Activated T-cell treated with anti-CD3 and anti-CD28 coated beads, Interleukin-2, amount 50 U/mL, for 24 hours (primary cell): ENCODE results near the gene OXCT2.

Source experiments
- DNase-seq: peaks from one replicate; pipeline ENCODE4 v3.0.0-alpha.2; 2020
- H3K27ac Mint-ChIP-seq: 2 replicates; pipeline ENCODE4 v1.8.0; 2020; ENCODE audit warnings: mild to moderate bottlenecking, mixed read lengths
- H3K27me3 Mint-ChIP-seq: 2 replicates; pipeline ENCODE4 v1.8.0; 2020; ENCODE audit warnings: mixed read lengths
- H3K36me3 Mint-ChIP-seq: 2 replicates; pipeline ENCODE4 v1.8.0; 2020; ENCODE audit warnings: low read depth, mixed read lengths
- H3K4me1 Mint-ChIP-seq: 2 replicates; pipeline ENCODE4 v1.8.0; 2020; ENCODE audit warnings: low read depth, mixed read lengths
- H3K4me3 Mint-ChIP-seq: 2 replicates; pipeline ENCODE4 v1.8.0; 2020; ENCODE audit warnings: mild to moderate bottlenecking, moderate library complexity, mixed read lengths
- H3K9me3 Mint-ChIP-seq: 2 replicates; pipeline ENCODE4 v1.8.0; 2020; ENCODE audit warnings: mixed read lengths

Gene OXCT2

GRCh38 chr1:39745016-39745670 lies 26.0 kb downstream of the OXCT2 start:
- H3K4me3 Mint-ChIP-seq: no peak overlapping the region
- DNase-seq: no peak
- no peak overlapping the region for H3K27ac Mint-ChIP-seq
- H3K9me3 Mint-ChIP-seq: no peaks in the 10 kb centered on the region
- peaks cover 19% of the 10 kb centered on the region for H3K4me1 Mint-ChIP-seq
- peaks cover 94% of the 10 kb centered on the region for H3K36me3 Mint-ChIP-seq
- no peaks in the 10 kb centered on the region for H3K27me3 Mint-ChIP-seq

DNA sequence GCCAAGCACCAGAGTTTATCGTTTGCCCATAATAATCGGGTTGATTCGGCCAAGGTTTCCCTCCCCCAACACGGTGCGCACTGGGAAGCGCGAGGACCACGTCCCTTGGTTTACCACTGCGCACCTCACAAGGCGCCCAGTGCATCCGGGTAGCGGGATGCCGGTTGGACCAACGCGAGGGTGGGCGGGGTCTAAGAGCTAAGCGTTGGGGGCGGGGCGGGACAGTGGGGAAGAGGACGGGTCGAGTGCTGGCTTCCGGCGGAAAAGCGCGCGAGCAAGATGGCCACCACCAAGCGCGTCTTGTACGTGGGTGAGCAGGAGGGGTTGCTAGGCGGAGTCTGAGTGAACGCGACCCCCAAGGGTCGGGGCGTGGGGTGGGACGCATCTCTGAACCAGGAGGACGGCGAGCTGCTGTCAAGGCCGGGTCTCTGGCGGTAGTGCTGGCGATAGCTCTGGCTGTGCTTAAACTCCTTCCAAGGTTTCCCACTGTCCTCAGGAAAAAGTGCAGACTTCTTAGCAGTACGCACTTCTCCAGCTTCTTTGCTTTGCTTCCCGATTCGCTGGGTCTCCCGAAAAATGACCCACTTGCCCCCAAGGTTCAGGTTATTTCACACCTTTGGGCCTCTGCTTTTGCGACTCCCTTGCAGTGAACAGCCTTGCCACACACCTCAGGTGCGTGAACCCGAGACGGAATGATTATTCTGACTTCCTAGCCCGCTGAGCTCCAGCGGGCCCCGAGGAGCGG lies 32.4 kb downstream of the OXCT2 start, which contains the start of gene PPIE:
Gene PPIE, plus strand, starts transcription at position 261 of the 745 bp plus-strand sequence. Its CDS starts 19 bp downstream, at position 280.
- Mint-ChIP-seq H3K36me3 (peaks cover 49% of the 10 kb centered on the region), H3K4me3 (peak within 1 kb of the TSS; percentile 97), H3K27ac (peak within 1 kb of the TSS; percentile 95), H3K4me1 (peaks cover 38% of the 10 kb centered on the region), H3K27me3 (peaks cover 19% of the 10 kb centered on the region), H3K9me3 (no peaks in the 10 kb centered on the region)
- DNase-seq: peak; percentile 97

DNA sequence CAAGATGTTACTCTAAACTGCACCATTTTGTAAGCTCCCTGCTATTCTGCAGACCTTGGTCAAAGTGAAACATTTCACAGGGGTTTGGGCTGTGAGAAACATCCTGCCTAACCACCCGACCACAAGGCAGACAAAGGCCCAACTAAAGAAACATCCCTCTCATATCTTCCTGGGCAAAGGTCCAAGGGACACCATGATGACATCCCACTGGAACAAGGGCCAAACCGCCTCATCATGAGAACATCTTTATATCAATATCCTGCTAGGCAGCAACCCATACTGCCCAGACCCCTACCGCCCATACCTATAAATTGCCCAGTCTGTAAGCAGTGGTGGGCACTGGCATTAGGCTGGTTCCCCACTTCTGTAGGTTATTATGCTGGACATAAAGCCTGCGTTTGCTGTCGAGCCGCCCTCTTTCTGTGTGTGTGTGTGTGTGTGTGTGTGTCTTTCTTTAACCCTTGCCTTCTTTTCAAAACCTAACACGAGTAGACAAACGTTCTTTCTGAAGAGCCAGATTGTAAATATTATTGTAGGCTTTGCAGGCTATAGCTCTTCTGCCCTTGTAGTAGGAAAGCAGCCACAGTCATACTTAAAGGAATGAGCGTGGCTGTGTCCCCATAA lies 33.5 kb downstream of the OXCT2 start:
- H3K4me1 Mint-ChIP-seq: peaks cover 41% of the 10 kb centered on the region
- no peaks in the 10 kb centered on the region for H3K9me3 Mint-ChIP-seq
- peak overlapping the region; percentile 28 for H3K27ac Mint-ChIP-seq
- peaks cover 31% of the 10 kb centered on the region for H3K27me3 Mint-ChIP-seq
- no peak overlapping the region for H3K4me3 Mint-ChIP-seq
- no peak for DNase-seq
- peaks cover 38% of the 10 kb centered on the region for H3K36me3 Mint-ChIP-seq

- peaks cover 41% of the 10 kb centered on the region for H3K27me3 Mint-ChIP-seq
Observed at GRCh38 chr1:39735731-39736130, 35.4 kb downstream of the OXCT2 start.

DNA sequence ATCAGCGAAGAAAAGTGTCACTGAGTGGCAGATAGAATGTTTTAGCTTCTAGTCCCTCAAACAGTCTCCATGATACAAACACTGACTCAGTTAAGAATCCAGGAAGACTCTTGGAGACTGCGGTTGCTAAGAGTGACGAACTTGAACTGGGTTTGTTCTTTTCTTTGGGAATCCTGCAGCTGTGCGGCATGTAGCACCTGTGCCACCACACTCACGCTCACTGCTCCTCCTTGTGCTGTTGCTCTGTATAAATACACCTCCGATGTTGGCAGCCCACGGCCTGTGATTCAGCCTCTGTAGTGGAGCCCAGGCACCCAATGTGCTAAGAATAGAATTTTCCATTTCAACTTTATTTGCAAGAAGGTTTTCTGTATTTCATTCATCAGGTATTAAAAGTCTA lies 38.0 kb downstream of the OXCT2 start:
- DNase-seq: no peak
- Mint-ChIP-seq H3K27me3 (peaks cover 66% of the 10 kb centered on the region), H3K9me3 (no peaks in the 10 kb centered on the region), H3K4me1 (peaks cover 24% of the 10 kb centered on the region), H3K4me3 (no peak overlapping the region), H3K36me3 (no peaks in the 10 kb centered on the region), H3K27ac (no peak overlapping the region)

More at GRCh38 chr1:39735731-39736130, 35.4 kb downstream of the OXCT2 start:
- peaks cover 34% of the 10 kb centered on the region for H3K4me1 Mint-ChIP-seq
- no peak overlapping the region for H3K27ac Mint-ChIP-seq
- peaks cover 18% of the 10 kb centered on the region for H3K36me3 Mint-ChIP-seq
- no peaks in the 10 kb centered on the region for H3K9me3 Mint-ChIP-seq
- DNase-seq: no peak
- no peak overlapping the region for H3K4me3 Mint-ChIP-seq

GRCh38 chr1:39732730-39733129 lies 38.4 kb downstream of the OXCT2 start:
- H3K27me3 Mint-ChIP-seq: peaks cover 70% of the 10 kb centered on the region

GRCh38 chr1:39729842-39730241 lies 41.3 kb downstream of the OXCT2 start:
- H3K4me3 Mint-ChIP-seq: no peak overlapping the region
- H3K27me3 Mint-ChIP-seq: peaks cover 80% of the 10 kb centered on the region
- no peak for DNase-seq
- peaks cover 22% of the 10 kb centered on the region for H3K4me1 Mint-ChIP-seq
- H3K27ac Mint-ChIP-seq: no peak overlapping the region
- no peaks in the 10 kb centered on the region for H3K9me3 Mint-ChIP-seq
- H3K36me3 Mint-ChIP-seq: no peaks in the 10 kb centered on the region

More at GRCh38 chr1:39732730-39733129, 38.4 kb downstream of the OXCT2 start:
- H3K4me1 Mint-ChIP-seq: peaks cover 26% of the 10 kb centered on the region
- no peak for DNase-seq
- no peak overlapping the region for H3K4me3 Mint-ChIP-seq
- H3K36me3 Mint-ChIP-seq: no peaks in the 10 kb centered on the region
- H3K9me3 Mint-ChIP-seq: no peaks in the 10 kb centered on the region
- no peak overlapping the region for H3K27ac Mint-ChIP-seq

DNA sequence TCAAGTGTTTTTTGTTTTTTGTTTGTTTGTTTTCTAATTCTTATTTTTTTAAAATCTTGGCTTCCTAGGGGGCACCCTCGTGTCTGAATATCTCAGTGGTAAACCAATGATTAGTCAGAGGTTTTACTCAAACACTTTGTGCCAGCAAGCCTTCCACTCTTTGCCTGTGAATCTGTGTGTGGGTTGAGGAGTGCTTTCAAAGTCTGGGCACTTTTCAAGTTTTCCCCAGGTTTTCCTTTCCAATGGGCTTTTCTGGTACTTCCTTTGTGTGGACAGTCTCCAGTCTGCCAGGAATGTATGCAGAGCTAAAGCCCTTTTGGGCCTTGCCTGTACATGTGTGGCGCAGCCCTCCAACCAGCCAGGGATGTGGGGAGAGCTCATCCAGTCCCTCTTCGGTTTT lies 42.1 kb downstream of the OXCT2 start:
- no peak for DNase-seq
- Mint-ChIP-seq H3K36me3 (no peaks in the 10 kb centered on the region), H3K4me1 (peaks cover 22% of the 10 kb centered on the region), H3K9me3 (no peaks in the 10 kb centered on the region), H3K27me3 (peaks cover 80% of the 10 kb centered on the region), H3K27ac (no peak overlapping the region), H3K4me3 (no peak overlapping the region)

GRCh38 chr1:39727932-39728317 lies 43.2 kb downstream of the OXCT2 start:
- Mint-ChIP-seq H3K36me3 (no peaks in the 10 kb centered on the region), H3K27me3 (peaks cover 70% of the 10 kb centered on the region)

GRCh38 chr1:39727221-39727931 lies 43.8 kb downstream of the OXCT2 start:
- Mint-ChIP-seq H3K9me3 (no peaks in the 10 kb centered on the region), H3K27ac (no peak overlapping the region), H3K27me3 (peaks cover 66% of the 10 kb centered on the region), H3K4me3 (no peak overlapping the region), H3K36me3 (no peaks in the 10 kb centered on the region), H3K4me1 (peaks cover 17% of the 10 kb centered on the region)
- DNase-seq: no peak

More at GRCh38 chr1:39727932-39728317, 43.2 kb downstream of the OXCT2 start:
- no peak for DNase-seq
- Mint-ChIP-seq H3K4me1 (peaks cover 18% of the 10 kb centered on the region), H3K9me3 (no peaks in the 10 kb centered on the region), H3K27ac (no peak overlapping the region), H3K4me3 (no peak overlapping the region)

- DNase-seq: no peak
- H3K4me1 Mint-ChIP-seq: peaks cover 17% of the 10 kb centered on the region
- H3K9me3 Mint-ChIP-seq: no peaks in the 10 kb centered on the region
- H3K4me3 Mint-ChIP-seq: no peak overlapping the region
- H3K27me3 Mint-ChIP-seq: peaks cover 65% of the 10 kb centered on the region
- no peak overlapping the region for H3K27ac Mint-ChIP-seq
- H3K36me3 Mint-ChIP-seq: no peaks in the 10 kb centered on the region
Observed at GRCh38 chr1:39726600-39726999, 44.5 kb downstream of the OXCT2 start.

GRCh38 chr1:39722495-39722894 lies 48.7 kb downstream of the OXCT2 start:
- Mint-ChIP-seq H3K27me3 (peaks cover 42% of the 10 kb centered on the region), H3K4me3 (no peak overlapping the region), H3K9me3 (no peaks in the 10 kb centered on the region)

GRCh38 chr1:39721664-39722063 lies 49.5 kb downstream of the OXCT2 start:
- H3K27ac Mint-ChIP-seq: no peak overlapping the region
- H3K9me3 Mint-ChIP-seq: no peaks in the 10 kb centered on the region
- peaks cover 42% of the 10 kb centered on the region for H3K27me3 Mint-ChIP-seq
- no peak overlapping the region for H3K4me3 Mint-ChIP-seq
- peaks cover 2% of the 10 kb centered on the region for H3K4me1 Mint-ChIP-seq
- no peaks in the 10 kb centered on the region for H3K36me3 Mint-ChIP-seq
- no peak for DNase-seq

More at GRCh38 chr1:39722495-39722894, 48.7 kb downstream of the OXCT2 start:
- Mint-ChIP-seq H3K4me1 (peaks cover 5% of the 10 kb centered on the region), H3K27ac (no peak overlapping the region), H3K36me3 (no peaks in the 10 kb centered on the region)
- no peak for DNase-seq
